Lower leg skin (tissue), 3 donors: Measurements from ENCODE around the gene TBC1D25.

ENCODE experiments used
- CTCF ChIP-seq, 3 donors: fragments of 450-650 bp; IDR thresholded peaks; one replicate each; pipeline ENCODE4 v1.5.1; 2016; ENCODE audit warnings: antibody characterized with exemption in 3 of 3, mild to moderate bottlenecking in 3 of 3, moderate library complexity in 2 of 3
- POLR2A ChIP-seq, 2 donors: fragments of 450-650 bp; IDR thresholded peaks; one replicate each; pipeline ENCODE4 v1.6.1; 2016 to 2017; ENCODE audit warnings: antibody characterized with exemption in 2 of 2, mild to moderate bottlenecking in 1 of 2, moderate library complexity in 1 of 2

DNA sequence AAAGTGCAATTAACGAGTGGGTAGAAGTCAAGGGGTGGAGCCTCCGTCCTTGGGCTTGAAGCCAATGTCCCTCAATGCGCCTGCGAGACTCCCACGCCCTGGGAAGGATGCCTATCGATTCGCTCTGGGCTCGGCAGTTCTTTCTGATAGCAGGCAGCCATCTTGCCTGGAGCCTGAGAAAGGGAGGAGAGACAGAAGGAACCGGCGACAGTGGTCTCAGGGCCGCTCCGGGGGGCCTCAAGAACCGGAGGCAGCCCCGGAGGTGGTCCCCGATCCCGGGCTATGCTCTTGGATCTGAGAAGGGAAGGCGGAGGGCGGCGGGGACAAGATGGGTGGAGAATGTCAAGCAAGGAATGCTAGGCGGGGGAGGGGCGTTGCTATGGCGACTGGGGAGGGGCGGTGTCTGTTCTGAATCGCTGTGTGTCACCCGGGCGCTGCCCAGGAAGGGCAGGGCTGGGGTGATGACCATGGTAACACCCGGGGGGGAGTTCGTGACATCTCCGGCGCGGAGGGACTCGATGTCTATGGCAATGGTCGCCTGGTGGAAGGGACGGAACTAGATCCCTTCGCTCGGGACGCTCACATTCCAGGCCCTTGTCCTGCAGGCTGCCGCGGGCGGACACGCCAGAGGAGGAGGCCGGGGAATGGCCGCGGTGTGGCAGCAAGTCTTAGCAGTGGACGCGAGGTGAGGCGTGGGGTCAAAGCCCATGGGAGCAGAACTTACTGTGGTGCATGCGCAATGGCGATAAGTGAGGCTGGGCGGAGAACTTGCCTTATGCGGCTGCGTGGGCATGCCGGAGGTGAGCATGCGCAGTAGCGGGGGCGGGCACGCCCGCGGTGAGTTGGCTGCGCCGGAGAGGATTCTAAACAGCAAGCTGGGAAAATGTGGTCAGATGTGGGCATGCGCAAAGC lies 58.1 kb downstream of the TBC1D25 start, which contains the start of gene WDR13:
- TF ChIP-seq CTCF (IDR thresholded peaks at IDR 0.05) (no peak), POLR2A (IDR thresholded peaks at IDR 0.05) (no peak)
